Epithelial cell of esophagus (primary cell): Measurements from ENCODE around the gene ATP6V0A4.
A peak's percentile ranks its signal among the peaks of the same experiment; 100 is the strongest.

ENCODE experiments used
- DNase-seq: peaks from one replicate; pipeline ENCODE4 v3.0.0; 2010; ENCODE audit warnings: low read depth
- H3K4me3 ChIP-seq: 2 replicates; pipeline ENCODE4 v1.5.1; 2011; ENCODE audit warnings: mild to moderate bottlenecking, low read length, control low read depth
- TF ChIP-seq, protein P1 (sequence below): IDR thresholded peaks from 2 replicates; pipeline ENCODE4 v1.5.1; 2011; ENCODE audit warnings: low read depth, mild to moderate bottlenecking, low read length, control low read depth, inconsistent platforms; ENCODE audit not compliant: insufficient read depth; ENCODE audit errors: missing control alignments

ATP6V0A4 gene

DNA sequence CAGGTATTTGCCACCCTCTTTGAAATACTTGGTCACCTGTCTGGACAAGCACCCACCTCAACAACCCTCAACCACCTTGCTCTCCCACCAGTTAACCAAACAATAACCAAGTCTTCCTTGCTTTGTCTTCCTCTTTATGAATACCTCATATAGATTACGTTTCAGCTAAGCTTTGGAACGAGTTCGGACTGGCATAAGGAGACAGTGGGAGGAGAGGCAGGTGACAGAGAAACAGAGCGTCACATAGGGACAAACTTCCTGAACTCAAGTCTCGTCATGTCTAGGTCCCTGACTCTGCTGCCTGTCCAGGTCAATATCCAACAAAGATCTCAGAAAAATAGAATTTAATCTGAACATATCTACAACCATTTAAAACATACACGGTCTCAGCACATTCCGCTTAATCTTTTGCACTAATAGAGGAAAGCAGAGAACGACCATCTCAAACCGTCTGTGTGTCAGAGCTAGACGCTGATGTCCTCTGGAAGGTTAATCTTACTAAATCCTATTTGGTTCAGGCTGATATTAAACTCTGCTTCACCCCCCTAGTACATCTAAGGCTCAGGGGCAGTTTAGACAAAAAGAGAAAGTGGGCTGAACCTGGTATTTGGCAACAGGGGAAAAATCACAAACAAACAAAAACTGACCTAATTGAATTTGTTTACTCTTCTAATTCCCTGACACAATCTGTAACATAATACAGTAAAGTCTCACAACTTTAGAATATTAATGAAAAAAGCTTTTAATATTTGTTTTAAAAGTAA, 70.5 kb downstream of the ATP6V0A4 start:
- peak; percentile 84 for DNase-seq
- no peak overlapping the region for H3K4me3 ChIP-seq
- TF ChIP-seq, protein P1, sequence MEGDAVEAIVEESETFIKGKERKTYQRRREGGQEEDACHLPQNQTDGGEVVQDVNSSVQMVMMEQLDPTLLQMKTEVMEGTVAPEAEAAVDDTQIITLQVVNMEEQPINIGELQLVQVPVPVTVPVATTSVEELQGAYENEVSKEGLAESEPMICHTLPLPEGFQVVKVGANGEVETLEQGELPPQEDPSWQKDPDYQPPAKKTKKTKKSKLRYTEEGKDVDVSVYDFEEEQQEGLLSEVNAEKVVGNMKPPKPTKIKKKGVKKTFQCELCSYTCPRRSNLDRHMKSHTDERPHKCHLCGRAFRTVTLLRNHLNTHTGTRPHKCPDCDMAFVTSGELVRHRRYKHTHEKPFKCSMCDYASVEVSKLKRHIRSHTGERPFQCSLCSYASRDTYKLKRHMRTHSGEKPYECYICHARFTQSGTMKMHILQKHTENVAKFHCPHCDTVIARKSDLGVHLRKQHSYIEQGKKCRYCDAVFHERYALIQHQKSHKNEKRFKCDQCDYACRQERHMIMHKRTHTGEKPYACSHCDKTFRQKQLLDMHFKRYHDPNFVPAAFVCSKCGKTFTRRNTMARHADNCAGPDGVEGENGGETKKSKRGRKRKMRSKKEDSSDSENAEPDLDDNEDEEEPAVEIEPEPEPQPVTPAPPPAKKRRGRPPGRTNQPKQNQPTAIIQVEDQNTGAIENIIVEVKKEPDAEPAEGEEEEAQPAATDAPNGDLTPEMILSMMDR: no peak

DNA sequence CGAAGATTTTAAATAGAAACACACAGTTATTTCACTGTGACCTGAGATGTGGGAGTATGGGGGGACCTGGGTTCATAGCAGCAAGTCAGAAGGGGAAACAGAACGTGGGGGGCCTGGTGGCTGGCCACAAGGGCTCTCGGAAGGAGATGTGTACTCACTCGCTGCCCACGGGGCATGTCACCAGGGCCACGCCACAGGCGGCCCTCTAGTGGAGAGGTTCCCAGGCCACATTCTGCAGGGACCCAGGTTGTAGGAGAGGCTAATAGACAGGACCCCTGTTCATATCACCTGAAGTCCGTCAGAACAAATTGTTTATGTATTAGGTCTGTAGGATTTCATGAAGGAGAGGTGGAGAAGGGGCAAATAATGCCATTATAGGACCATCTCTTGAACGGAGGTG, 71.7 kb downstream of the ATP6V0A4 start:
- TF ChIP-seq, protein P1: no peak

DNA sequence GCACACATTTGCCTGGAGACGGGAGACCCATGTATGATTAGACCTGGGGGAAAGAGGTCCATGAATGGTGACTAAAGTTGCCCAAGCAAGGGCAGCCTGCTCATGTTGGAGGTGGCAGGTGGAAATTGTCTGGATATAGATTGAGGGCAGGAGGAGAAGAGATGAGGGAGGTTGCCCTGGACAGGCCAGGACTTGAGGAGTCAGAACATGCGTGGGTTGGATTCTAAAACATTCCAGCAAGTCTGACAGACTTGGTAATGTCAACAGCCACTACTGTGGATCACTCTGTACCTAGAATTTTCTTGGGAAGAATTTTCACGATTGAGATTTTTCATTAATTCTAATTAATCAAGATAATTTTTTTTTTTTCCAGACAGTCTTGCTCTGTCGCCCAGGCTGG, 77.7 kb downstream of the ATP6V0A4 start:
- TF ChIP-seq, protein P1: no peak
- peak; percentile 87 for DNase-seq
- no peak overlapping the region for H3K4me3 ChIP-seq

More for the DNA sequence above, 71.7 kb downstream of the ATP6V0A4 start:
- DNase-seq: no peak
- H3K4me3 ChIP-seq: no peak overlapping the region

DNA sequence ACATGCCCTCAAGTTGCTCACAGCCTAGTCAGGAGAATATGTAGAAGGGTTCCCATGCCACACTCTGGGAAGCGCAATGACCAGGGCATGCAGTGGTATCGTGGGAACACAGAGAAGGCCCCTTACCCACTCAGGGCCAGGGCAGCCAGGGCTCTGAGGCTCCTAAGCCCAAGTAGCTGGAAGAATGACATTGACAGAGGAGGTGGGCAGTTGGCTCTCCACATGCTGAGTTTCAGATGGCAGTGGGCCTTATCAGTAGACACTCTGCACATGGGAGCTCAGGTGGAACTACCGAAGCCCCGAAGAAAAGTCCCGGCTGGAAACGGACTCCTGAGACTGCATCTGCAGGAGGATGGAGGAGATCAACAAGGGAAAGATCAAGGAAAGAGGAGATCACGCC, 81.1 kb downstream of the ATP6V0A4 start:
- no peak for DNase-seq
- no peak overlapping the region for H3K4me3 ChIP-seq
- TF ChIP-seq, protein P1: no peak

DNA sequence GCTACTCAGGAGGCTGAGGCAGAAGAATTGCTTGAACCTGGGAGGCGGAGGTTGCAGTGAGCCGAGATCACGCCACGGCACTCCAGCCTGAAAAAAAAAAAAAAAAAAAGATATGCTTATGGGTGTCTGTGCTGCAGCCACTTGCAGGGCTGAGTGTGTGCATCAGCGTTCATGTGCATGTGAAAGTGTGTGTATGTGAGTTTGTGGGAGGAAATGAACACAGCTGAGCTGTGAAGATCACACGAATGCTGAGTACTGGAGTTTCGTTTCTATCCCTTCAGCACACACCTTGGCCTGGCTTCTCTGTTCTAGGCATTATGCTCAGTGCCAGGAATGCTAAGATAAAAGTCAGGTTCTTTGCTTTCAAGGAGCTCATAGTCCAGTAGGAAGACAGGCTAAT, 84.8 kb downstream of the ATP6V0A4 start:
- DNase-seq: no peak
- TF ChIP-seq, protein P1: no peak
- H3K4me3 ChIP-seq: no peak overlapping the region

DNA sequence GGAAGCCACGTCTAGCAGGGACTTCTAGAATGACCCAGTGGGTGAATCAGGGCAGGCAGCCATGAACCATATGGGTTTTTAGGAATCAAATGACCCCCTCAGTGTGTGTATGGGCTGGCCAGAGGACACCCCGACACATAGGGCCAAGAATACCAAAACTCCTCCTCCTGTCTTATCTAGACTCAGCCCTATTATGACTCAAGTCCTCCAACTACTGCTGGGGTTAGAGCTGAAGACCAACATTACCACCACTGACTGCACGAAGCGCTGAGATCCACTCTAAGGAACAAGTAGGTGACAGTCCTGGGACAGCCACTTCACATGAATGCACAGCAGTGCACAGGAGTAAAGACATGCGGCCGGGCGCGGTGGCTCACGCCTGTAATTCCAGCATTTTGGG, 85.3 kb downstream of the ATP6V0A4 start:
- TF ChIP-seq, protein P1: no peak
- no peak for DNase-seq
- H3K4me3 ChIP-seq: no peak overlapping the region
